Mesothelial cell of epicardium (in vitro differentiated cells): ENCODE data around the gene GABRB1. TPM values are rescaled to one million over a fixed set of nuclear protein-coding genes. Genes with fewer than 3 reads are reported as not detected.

Source experiments
- DNase-seq, 2 experiments: peaks; one replicate each; pipeline ENCODE4 v3.0.0; 2021; ENCODE audit warnings: low spot score in 2 of 2; ENCODE audit not compliant: unreplicated experiment in 2 of 2
- H3K27ac Mint-ChIP-seq: 2 replicates; pipeline ENCODE4 v1.8.0; 2021; ENCODE audit warnings: mixed read lengths
- H3K27me3 Mint-ChIP-seq: 2 replicates; pipeline ENCODE4 v1.8.0; 2021; ENCODE audit warnings: low read depth, mixed read lengths
- H3K36me3 Mint-ChIP-seq: 2 replicates; pipeline ENCODE4 v1.8.0; 2021; ENCODE audit warnings: mixed read lengths
- H3K4me1 Mint-ChIP-seq: 2 replicates; pipeline ENCODE4 v1.8.0; 2021; ENCODE audit warnings: mixed read lengths
- H3K4me3 Mint-ChIP-seq: 2 replicates; pipeline ENCODE4 v1.8.0; 2021; ENCODE audit warnings: mild to moderate bottlenecking, moderate library complexity, mixed read lengths
- H3K9me3 Mint-ChIP-seq: 2 replicates; pipeline ENCODE4 v1.8.0; 2021; ENCODE audit warnings: mixed read lengths
- CTCF ChIP-seq: fragments of 200-600 bp; sonication (generic); IDR thresholded peaks from one replicate; pipeline ENCODE4 v1.5.0; 2021; ENCODE audit warnings: antibody characterized with exemption; ENCODE audit not compliant: unreplicated experiment
- total RNA-seq: library from RNA; stranded (reverse); gene quantifications from 3 replicates; pipeline ENCODE4 v1.2.1, GENCODE V29; 2021

The GABRB1 gene
- total RNA-seq, 1 donor from 2014 or later = not detected

GRCh38 chr4:47425628-47426027, 394.3 kb downstream of the GABRB1 start:
- Mint-ChIP-seq H3K9me3 (no peaks in the 10 kb centered on the region), H3K27me3 (no peaks in the 10 kb centered on the region), H3K27ac (no peak overlapping the region), H3K4me1 (peaks cover 5% of the 10 kb centered on the region), H3K36me3 (no peaks in the 10 kb centered on the region), H3K4me3 (no peak overlapping the region)
- no peak for TF ChIP-seq CTCF
- DNase-seq = no peak

- no peak overlapping the region for H3K27ac Mint-ChIP-seq
- DNase-seq = no peak
- H3K27me3 Mint-ChIP-seq = no peaks in the 10 kb centered on the region
- TF ChIP-seq CTCF = no peak
- H3K4me1 Mint-ChIP-seq = no peaks in the 10 kb centered on the region
- H3K4me3 Mint-ChIP-seq = no peak overlapping the region
- no peaks in the 10 kb centered on the region for H3K9me3 Mint-ChIP-seq
- no peaks in the 10 kb centered on the region for H3K36me3 Mint-ChIP-seq
Observed at GRCh38 chr4:47427935-47428334, 396.6 kb downstream of the GABRB1 start.

DNA sequence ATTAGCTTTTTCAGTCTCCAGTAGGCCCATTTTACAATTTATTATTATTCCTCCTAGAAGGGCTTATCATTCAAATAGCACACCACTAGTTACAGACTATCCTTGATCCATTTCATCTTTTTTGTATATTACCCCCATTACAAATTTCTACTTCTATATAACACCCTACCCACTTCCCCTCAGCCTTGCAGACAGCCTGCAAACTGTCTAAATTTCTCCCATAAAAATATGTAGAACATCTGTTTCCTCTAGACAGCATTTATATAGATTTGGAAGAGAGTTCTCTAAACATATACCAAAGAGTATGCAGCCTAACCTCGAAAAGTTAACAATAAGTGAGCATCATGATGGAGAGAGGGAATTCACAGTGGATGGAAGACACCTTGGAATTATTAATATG, 401.4 kb downstream of the GABRB1 start:
- no peak for TF ChIP-seq CTCF
- DNase-seq = no peak
- Mint-ChIP-seq H3K4me1 (no peaks in the 10 kb centered on the region), H3K27me3 (no peaks in the 10 kb centered on the region), H3K4me3 (no peak overlapping the region), H3K9me3 (peaks cover 15% of the 10 kb centered on the region), H3K27ac (no peak overlapping the region), H3K36me3 (no peaks in the 10 kb centered on the region)

GRCh38 chr4:47434931-47435330, 403.6 kb downstream of the GABRB1 start:
- no peak overlapping the region for H3K4me3 Mint-ChIP-seq
- no peaks in the 10 kb centered on the region for H3K36me3 Mint-ChIP-seq
- no peaks in the 10 kb centered on the region for H3K27me3 Mint-ChIP-seq
- no peak for TF ChIP-seq CTCF
- peaks cover 15% of the 10 kb centered on the region for H3K9me3 Mint-ChIP-seq
- H3K4me1 Mint-ChIP-seq = no peaks in the 10 kb centered on the region
- no peak overlapping the region for H3K27ac Mint-ChIP-seq
- DNase-seq = no peak

DNA sequence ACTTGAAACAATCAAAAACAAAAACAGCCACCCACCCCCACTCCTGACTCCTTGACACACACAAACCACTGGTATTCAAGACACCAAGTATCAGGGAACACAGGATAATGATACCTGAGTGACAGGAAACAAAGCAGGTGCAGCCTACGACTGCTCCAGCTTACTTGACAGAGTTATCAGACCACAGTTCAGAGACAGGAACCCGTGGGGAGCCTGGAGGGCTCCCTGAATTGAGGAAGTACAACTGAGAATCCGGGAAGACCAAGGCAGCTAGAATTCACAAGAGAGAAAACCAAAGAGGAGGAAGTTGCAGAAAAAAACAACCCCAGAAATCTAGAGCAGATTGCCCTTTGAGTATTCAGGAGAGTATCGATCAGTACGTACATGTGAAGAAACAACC, 411.6 kb downstream of the GABRB1 start:
- Mint-ChIP-seq H3K36me3 (peaks cover 3% of the 10 kb centered on the region), H3K27ac (no peak overlapping the region), H3K4me1 (peaks cover 3% of the 10 kb centered on the region), H3K4me3 (no peak overlapping the region), H3K27me3 (no peaks in the 10 kb centered on the region), H3K9me3 (peaks cover 21% of the 10 kb centered on the region)
- TF ChIP-seq CTCF = no peak
- DNase-seq = no peak

- Mint-ChIP-seq H3K27me3 (no peaks in the 10 kb centered on the region), H3K4me1 (peaks cover 6% of the 10 kb centered on the region), H3K27ac (no peak overlapping the region), H3K36me3 (peaks cover 3% of the 10 kb centered on the region), H3K4me3 (no peak overlapping the region), H3K9me3 (peaks cover 21% of the 10 kb centered on the region)
- TF ChIP-seq CTCF = no peak
- no peak for DNase-seq
Observed at GRCh38 chr4:47444031-47444430, 412.7 kb downstream of the GABRB1 start.
